Colonic mucosa (tissue), 4 donors: Measurements from ENCODE around the gene NBEA. TPM values are rescaled to one million over a fixed set of nuclear protein-coding genes. Genes with fewer than 3 reads are reported as not detected.

Experiments
- DNase-seq: peaks from one replicate; pipeline ENCODE4 v3.0.0-alpha.2; 2020
- H3K27ac ChIP-seq: fragments of 200-600 bp; one replicate; pipeline ENCODE4 v1.8.0; 2021
- H3K27me3 ChIP-seq: fragments of 200-600 bp; one replicate; pipeline ENCODE4 v1.8.0; 2021
- H3K36me3 ChIP-seq: fragments of 200-600 bp; one replicate; pipeline ENCODE4 v1.8.0; 2021
- H3K4me1 ChIP-seq: fragments of 200-600 bp; one replicate; pipeline ENCODE4 v1.8.0; 2021; ENCODE audit warnings: mild to moderate bottlenecking
- H3K4me3 ChIP-seq: fragments of 200-600 bp; one replicate; pipeline ENCODE4 v1.8.0; 2021
- H3K9ac ChIP-seq, 2 donors: one replicate each; pipeline ENCODE4 v1.7.0; 2013; ENCODE audit warnings: control low read depth in 2 of 2, low read depth in 2 of 2, low read length in 2 of 2
- H3K9me3 ChIP-seq: fragments of 200-600 bp; one replicate; pipeline ENCODE4 v1.8.0; 2021
- CTCF ChIP-seq: fragments of 200-600 bp; IDR thresholded peaks from one replicate; pipeline ENCODE4 v1.8.0; 2022; ENCODE audit warnings: antibody characterized with exemption, mild to moderate bottlenecking
- intact Hi-C: fragments of 100-400 bp; cut with DNase I; formaldehyde crosslinking; loops from one replicate; pipeline ENCODE4 v1.14.1; 2022
- total RNA-seq, 2 donors: library from RNA; stranded (reverse); fragmentation: NEBNext Ultra II Directional in 1 of 2; extraction: Animal tissue kit (Norgen Biotek cat#: 25700) in 1 of 2; gene quantifications; one replicate each; pipeline ENCODE4 v1.2.1, GENCODE V29; 2021
- donor health status: healthy.
- donor health status: DM: no; HTN: no; CAD: no.
- donor health status: DM: no; HTN: no; CAD: no.

NBEA gene
- total RNA-seq, 2 donors from 2014 or later, result 1.9 to 5.5 TPM

GRCh38 chr13:35279500-35279899, 337.4 kb downstream of the NBEA start:
- intact Hi-C loops, result no loop called here
- H3K36me3 ChIP-seq, result no peaks in the 10 kb centered on the region
- no peaks in the 10 kb centered on the region for H3K27me3 ChIP-seq
- no peak for TF ChIP-seq CTCF
- H3K27ac ChIP-seq, result no peak overlapping the region
- no peak for DNase-seq
- H3K9me3 ChIP-seq, result no peaks in the 10 kb centered on the region
- no peak overlapping the region for H3K9ac ChIP-seq
- H3K4me3 ChIP-seq, result no peak overlapping the region
- no peaks in the 10 kb centered on the region for H3K4me1 ChIP-seq

GRCh38 chr13:35283856-35284255, 341.8 kb downstream of the NBEA start:
- no peak for TF ChIP-seq CTCF
- Histone ChIP-seq H3K4me3 (no peak overlapping the region), H3K4me1 (no peaks in the 10 kb centered on the region), H3K27ac (no peak overlapping the region), H3K9me3 (no peaks in the 10 kb centered on the region), H3K36me3 (no peaks in the 10 kb centered on the region), H3K27me3 (no peaks in the 10 kb centered on the region), H3K9ac (no peak overlapping the region)
- intact Hi-C loops, result no loop called here
- DNase-seq, result no peak

GRCh38 chr13:35285677-35286076, 343.6 kb downstream of the NBEA start:
- H3K9me3 ChIP-seq, result no peaks in the 10 kb centered on the region
- DNase-seq, result no peak
- intact Hi-C loops, result no loop called here
- H3K4me1 ChIP-seq, result no peaks in the 10 kb centered on the region
- H3K27ac ChIP-seq, result no peak overlapping the region
- no peak for TF ChIP-seq CTCF
- H3K36me3 ChIP-seq, result no peaks in the 10 kb centered on the region
- no peaks in the 10 kb centered on the region for H3K27me3 ChIP-seq
- no peak overlapping the region for H3K4me3 ChIP-seq
- H3K9ac ChIP-seq, result no peak overlapping the region

GRCh38 chr13:35292329-35292728, 350.3 kb downstream of the NBEA start:
- H3K27ac ChIP-seq, result no peak overlapping the region
- H3K27me3 ChIP-seq, result no peaks in the 10 kb centered on the region
- no peak for DNase-seq
- no peak overlapping the region for H3K4me3 ChIP-seq
- H3K9ac ChIP-seq, result no peak overlapping the region
- no peaks in the 10 kb centered on the region for H3K36me3 ChIP-seq
- no peaks in the 10 kb centered on the region for H3K9me3 ChIP-seq
- no peak for TF ChIP-seq CTCF
- H3K4me1 ChIP-seq, result no peaks in the 10 kb centered on the region
- intact Hi-C loops, result no loop called here

- no peak overlapping the region for H3K9ac ChIP-seq
- TF ChIP-seq CTCF, result no peak
- no peak overlapping the region for H3K4me3 ChIP-seq
- no peaks in the 10 kb centered on the region for H3K4me1 ChIP-seq
- DNase-seq, result no peak
- no peaks in the 10 kb centered on the region for H3K9me3 ChIP-seq
- H3K36me3 ChIP-seq, result no peaks in the 10 kb centered on the region
- H3K27me3 ChIP-seq, result no peaks in the 10 kb centered on the region
- no peak overlapping the region for H3K27ac ChIP-seq
- intact Hi-C loops, result no loop called here
These were observed 351.6 kb downstream of the NBEA start for GRCh38 chr13:35293579-35294226.
